ENCODE measurements around the gene ACTR1A.

DNA sequence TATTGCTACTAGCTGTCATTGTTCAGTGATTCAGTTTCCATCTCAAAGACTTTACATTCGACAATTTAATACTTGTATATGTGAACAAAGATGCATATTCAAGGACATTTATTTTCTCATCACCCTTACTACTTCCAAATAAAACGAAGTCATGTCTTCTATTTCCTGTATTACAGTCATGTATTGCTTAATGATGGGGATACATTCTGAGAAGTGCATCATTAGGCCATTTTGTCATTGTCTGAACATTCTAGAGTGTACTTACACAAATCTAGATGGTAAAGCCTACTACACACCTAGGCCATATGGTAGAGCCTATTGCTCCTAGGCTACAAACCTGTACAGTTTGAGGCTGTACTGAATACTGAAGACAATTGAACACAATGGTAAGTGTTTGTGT, 57.7 kb downstream of the ACTR1A start:
- TF ChIP-seq, protein P1, sequence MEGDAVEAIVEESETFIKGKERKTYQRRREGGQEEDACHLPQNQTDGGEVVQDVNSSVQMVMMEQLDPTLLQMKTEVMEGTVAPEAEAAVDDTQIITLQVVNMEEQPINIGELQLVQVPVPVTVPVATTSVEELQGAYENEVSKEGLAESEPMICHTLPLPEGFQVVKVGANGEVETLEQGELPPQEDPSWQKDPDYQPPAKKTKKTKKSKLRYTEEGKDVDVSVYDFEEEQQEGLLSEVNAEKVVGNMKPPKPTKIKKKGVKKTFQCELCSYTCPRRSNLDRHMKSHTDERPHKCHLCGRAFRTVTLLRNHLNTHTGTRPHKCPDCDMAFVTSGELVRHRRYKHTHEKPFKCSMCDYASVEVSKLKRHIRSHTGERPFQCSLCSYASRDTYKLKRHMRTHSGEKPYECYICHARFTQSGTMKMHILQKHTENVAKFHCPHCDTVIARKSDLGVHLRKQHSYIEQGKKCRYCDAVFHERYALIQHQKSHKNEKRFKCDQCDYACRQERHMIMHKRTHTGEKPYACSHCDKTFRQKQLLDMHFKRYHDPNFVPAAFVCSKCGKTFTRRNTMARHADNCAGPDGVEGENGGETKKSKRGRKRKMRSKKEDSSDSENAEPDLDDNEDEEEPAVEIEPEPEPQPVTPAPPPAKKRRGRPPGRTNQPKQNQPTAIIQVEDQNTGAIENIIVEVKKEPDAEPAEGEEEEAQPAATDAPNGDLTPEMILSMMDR (IDR thresholded peaks at IDR 0.05), result no peak
- no peak for TF ChIP-seq POLR2A (IDR thresholded peaks at IDR 0.05)
